ENCODE data around the gene ZBTB4. TPM values are rescaled to one million over a fixed set of nuclear protein-coding genes. Genes with fewer than 3 reads are reported as not detected.

The ZBTB4 gene
- total RNA-seq, 1 donor from 2014 or later: 62.1 TPM

- peak; percentile 83 for DNase-seq (ENCODE audit: missing footprints)
- intact Hi-C loops (cut with DNase I): loop anchor here (2.0 to 5.0 kb wide), 5 partner anchors 31 to 151 kb away; partner anchors contain the start of genes SENP3, TMEM256 and ZBTB4
- no peak for ATAC-seq
Observed at GRCh38 chr17:7435676-7436555, 43.5 kb downstream of the ZBTB4 start.

GRCh38 chr17:7432296-7432695, 47.1 kb downstream of the ZBTB4 start:
- DNase-seq (ENCODE audit: missing footprints): no peak
- ATAC-seq: no peak
- intact Hi-C loops (cut with DNase I): no loop called here

- DNase-seq (ENCODE audit: missing footprints): no peak
- ATAC-seq: no peak
- intact Hi-C loops (cut with DNase I): no loop called here
Observed at GRCh38 chr17:7431231-7431630, 48.2 kb downstream of the ZBTB4 start.

- intact Hi-C loops (cut with DNase I): no loop called here
- DNase-seq (ENCODE audit: missing footprints): no peak
- ATAC-seq: no peak
Observed at GRCh38 chr17:7429722-7430121, 49.7 kb downstream of the ZBTB4 start.

- intact Hi-C loops (cut with DNase I): no loop called here
- no peak for DNase-seq (ENCODE audit: missing footprints)
Observed at GRCh38 chr17:7428557-7428956, 50.9 kb downstream of the ZBTB4 start, which contains the start of gene SPEM3. Gene SPEM3, plus strand, starts transcription at chr17:7428857. Its CDS starts 46 bp downstream, at chr17:7428903.

GRCh38 chr17:7427549-7427948, 51.9 kb downstream of the ZBTB4 start:
- no peak for DNase-seq (ENCODE audit: missing footprints)
- intact Hi-C loops (cut with DNase I): no loop called here
- ATAC-seq: no peak

More at GRCh38 chr17:7428557-7428956, 50.9 kb downstream of the ZBTB4 start, which contains the start of gene SPEM3:
- no peak for ATAC-seq

- intact Hi-C loops (cut with DNase I): no loop called here
- no peak for DNase-seq (ENCODE audit: missing footprints)
- ATAC-seq: no peak
Observed at GRCh38 chr17:7426896-7427489, 52.4 kb downstream of the ZBTB4 start.

GRCh38 chr17:7426203-7426863, 53.1 kb downstream of the ZBTB4 start:
- intact Hi-C loops (cut with DNase I): no loop called here
- DNase-seq (ENCODE audit: missing footprints) (no peak), ATAC-seq (no peak)

GRCh38 chr17:7425756-7426155, 53.7 kb downstream of the ZBTB4 start:
- intact Hi-C loops (cut with DNase I): no loop called here
- no peak for ATAC-seq
- DNase-seq (ENCODE audit: missing footprints): no peak

- intact Hi-C loops (cut with DNase I): no loop called here
- DNase-seq (ENCODE audit: missing footprints) (no peak), ATAC-seq (no peak)
Observed at GRCh38 chr17:7425316-7425715, 54.1 kb downstream of the ZBTB4 start, which contains the start of gene SPEM2. Gene SPEM2, plus strand, starts transcription at chr17:7425616. Its CDS starts 73 bp downstream, at chr17:7425689.

- ATAC-seq: no peak
- DNase-seq (ENCODE audit: missing footprints): no peak
- intact Hi-C loops (cut with DNase I): no loop called here
Observed at GRCh38 chr17:7423679-7424078, 55.8 kb downstream of the ZBTB4 start.

- DNase-seq (ENCODE audit: missing footprints) (no peak), ATAC-seq (no peak)
- intact Hi-C loops (cut with DNase I): no loop called here
Observed at GRCh38 chr17:7421186-7421585, 58.2 kb downstream of the ZBTB4 start.

- DNase-seq (ENCODE audit: missing footprints) (no peak), ATAC-seq (no peak)
- intact Hi-C loops (cut with DNase I): no loop called here
Observed at GRCh38 chr17:7419819-7420610, 59.4 kb downstream of the ZBTB4 start, which contains the start of gene SPEM1. Gene SPEM1, plus strand, starts transcription at chr17:7420324. Its CDS starts 61 bp downstream, at chr17:7420385.

- intact Hi-C loops (cut with DNase I): no loop called here
- ATAC-seq: no peak
Observed at GRCh38 chr17:7418472-7419152, 60.8 kb downstream of the ZBTB4 start.

GRCh38 chr17:7417056-7417655, 62.3 kb downstream of the ZBTB4 start:
- ATAC-seq: no peak
- DNase-seq (ENCODE audit: missing footprints): no peak
- intact Hi-C loops (cut with DNase I): no loop called here

More at GRCh38 chr17:7418472-7419152, 60.8 kb downstream of the ZBTB4 start:
- no peak for DNase-seq (ENCODE audit: missing footprints)

- DNase-seq (ENCODE audit: missing footprints) (no peak), ATAC-seq (no peak)
- intact Hi-C loops (cut with DNase I): no loop called here
Observed at GRCh38 chr17:7416323-7416722, 63.1 kb downstream of the ZBTB4 start.

- no peak for DNase-seq (ENCODE audit: missing footprints)
- no peak for ATAC-seq
- intact Hi-C loops (cut with DNase I): no loop called here
Observed at GRCh38 chr17:7415784-7416183, 63.6 kb downstream of the ZBTB4 start.

- ATAC-seq (no peak), DNase-seq (ENCODE audit: missing footprints) (no peak)
- intact Hi-C loops (cut with DNase I): no loop called here
Observed at GRCh38 chr17:7414837-7415236, 64.6 kb downstream of the ZBTB4 start.

Measured in Right ventricle myocardium inferior (tissue), 1 donor.